Measurements from ENCODE around the gene FAM170B. TPM values are rescaled to one million over a fixed set of nuclear protein-coding genes. Genes with fewer than 3 reads are reported as not detected.

Gene FAM170B
- total and polyA plus RNA-seq, 2 of the 4 experiments (the other 2 are of a cell fraction): not detected

DNA sequence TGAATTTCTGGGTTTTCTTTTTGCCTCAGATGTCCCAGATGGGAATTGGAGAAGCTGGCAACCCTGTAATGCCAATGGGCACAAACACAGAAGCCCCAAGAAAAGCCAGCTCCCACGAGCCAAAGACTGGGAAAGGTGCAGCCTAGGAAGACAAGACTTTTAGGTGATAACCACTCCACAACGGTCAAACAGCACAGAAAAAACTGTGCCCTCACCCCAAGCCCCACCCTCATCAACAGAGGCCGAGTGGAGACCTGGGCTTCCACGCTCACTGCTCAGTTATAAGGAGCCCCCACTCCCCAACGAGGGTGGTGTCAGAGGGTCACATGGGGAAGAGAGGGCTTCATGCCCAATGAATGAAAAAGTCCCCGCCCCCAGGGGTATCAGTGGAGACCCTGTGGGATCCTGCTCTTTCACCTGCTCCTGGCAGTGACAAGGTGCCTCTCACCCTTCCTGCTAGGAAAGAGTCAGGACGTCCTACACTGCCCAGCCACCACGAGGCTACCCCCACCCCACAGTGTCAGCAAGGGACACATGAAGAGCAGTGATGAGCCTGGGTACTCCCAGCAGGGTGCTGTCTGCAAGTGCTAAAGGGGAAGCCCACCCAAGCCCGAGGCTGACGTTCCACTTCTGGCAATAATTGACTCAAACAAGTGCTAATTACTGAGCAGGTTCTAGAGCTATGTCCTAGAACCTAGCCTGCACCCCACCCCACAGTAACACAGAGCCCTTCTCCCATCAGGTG, 46.0 kb upstream of the FAM170B start:
- Histone ChIP-seq H2BK15ac (ENCODE audit: low read depth, low read length) (no peak overlapping the region), H3K56ac (ENCODE audit: extremely low read depth, insufficient read depth, low read length) (no peak overlapping the region), H3K36me3 (ENCODE audit: control insufficient read depth, insufficient read depth, low read length) (no peaks in the 10 kb centered on the region), H3K79me1 (ENCODE audit: low read depth in 1 of 2, low read length in 2 of 2) (no peaks in the 10 kb centered on the region), H3K27me3 (ENCODE audit: control insufficient read depth, insufficient read depth, low read length) (no peaks in the 10 kb centered on the region), H2AFZ (replicated peaks; ENCODE audit: low read length, poor library complexity) (no peak overlapping the region), H3K18ac (ENCODE audit: low read depth, low read length) (no peak overlapping the region), H3K27ac (ENCODE audit: insufficient read depth, low read length) (no peak overlapping the region), H3K14ac (replicated peaks; ENCODE audit: low read depth, low read length) (no peak overlapping the region), H2AK9ac (replicated peaks; ENCODE audit: low read depth, low read length, poor library complexity) (no peak overlapping the region), H4K20me1 (ENCODE audit: insufficient read depth, low read length) (no peaks in the 10 kb centered on the region), H3K4ac (ENCODE audit: low read depth, low read length) (no peak overlapping the region; the same call in 1 of the 2 replicates), H2BK20ac (ENCODE audit: low read depth, low read length) (no peak overlapping the region), H2BK120ac (ENCODE audit: low read depth, low read length) (no peak overlapping the region), H3K9ac (ENCODE audit: low read depth, low read length) (no peak overlapping the region), H3K9me1 (ENCODE audit: insufficient read depth, low read length) (peaks cover 25% of the 10 kb centered on the region), H2BK5ac (ENCODE audit: low read depth, low read length, poor library complexity, severe bottlenecking) (no peak overlapping the region), H3K23ac (ENCODE audit: low read depth, low read length) (no peak overlapping the region), H3K4me3 (ENCODE audit: insufficient read depth, low read depth, low read length) (no peak overlapping the region), H4K8ac (ENCODE audit: low read depth in 2 of 2, low read length in 2 of 2) (no peak overlapping the region), H3K4me1 (ENCODE audit: control insufficient read depth, insufficient read depth, low read length) (peaks cover 14% of the 10 kb centered on the region), H4K91ac (ENCODE audit: insufficient read depth, low read depth, low read length) (no peak overlapping the region), H3K9me3 (ENCODE audit: control insufficient read depth, insufficient read depth, low read length) (no peaks in the 10 kb centered on the region), H4K5ac (ENCODE audit: low read depth, low read length) (no peak overlapping the region), H2AK5ac (ENCODE audit: low read depth, low read length) (no peak overlapping the region), H3K4me2 (ENCODE audit: low read depth, low read length) (no peak overlapping the region)
- BruUV-seq (replicated peaks): no TSS peak
- in situ Hi-C loops (cut with MboI; ENCODE audit: low sequenced_read_pairs) (no loop called here), dilution Hi-C loops (cut with HindIII; ENCODE audit: low sequenced_read_pairs, unreplicated experiment) (no loop called here), intact Hi-C loops (cut with micrococcal nuclease) (no loop called here)
- ATAC-seq (ENCODE audit: low read depth) (no peak), DNase-seq (no peak)
- POLR2A ChIA-PET (ENCODE audit: unreplicated experiment): no interaction called here
- CTCF ChIA-PET: interaction anchor here (1.1 kb wide), 1 partner anchor 170 kb away, joined by 4 read pairs; no protein-coding TSS in a partner anchor
- WGBS, 2 experiments (ENCODE audit: extremely low coverage in 2 of 2, insufficient read length in 1 of 2): 88% methylated on average over 3 of the region's 10 CpGs; no CpG with 5 or more reads in 1 of the 2 experiments
- TF ChIP-seq RCOR1 (IDR thresholded peaks at IDR 0.05; ENCODE audit: insufficient replicate concordance, low read length) (no peak), CHD1 (IDR thresholded peaks at IDR 0.05; ENCODE audit: low read depth, low read length) (no peak), SMC3 (IDR thresholded peaks at IDR 0.05; ENCODE audit: low read depth, low read length) (no peak), RAD21 (IDR thresholded peaks at IDR 0.05; ENCODE audit: low read length) (no peak), MXI1 (IDR thresholded peaks at IDR 0.05; ENCODE audit: borderline replicate concordance, low read depth, low read length) (no peak), NFE2L2 (IDR thresholded peaks at IDR 0.05; ENCODE audit: low read depth, low read length) (no peak), POLR2A (IDR thresholded peaks at IDR 0.05; ENCODE audit: low read depth, low read length) (no peak), RFX5 (IDR thresholded peaks at IDR 0.05; ENCODE audit: low read depth, low read length) (no peak), BHLHE40 (IDR thresholded peaks at IDR 0.05; ENCODE audit: low read depth, low read length) (no peak), MAFK (IDR thresholded peaks at IDR 0.05; ENCODE audit: low read depth, low read length) (no peak), MAZ (IDR thresholded peaks at IDR 0.05; ENCODE audit: borderline replicate concordance, low read depth, low read length) (no peak), FOS (IDR thresholded peaks at IDR 0.05; ENCODE audit: low read depth, low read length) (no peak), CEBPB (IDR thresholded peaks at IDR 0.05; ENCODE audit: low read depth, low read length) (no peak)
- TF ChIP-seq, protein P1, sequence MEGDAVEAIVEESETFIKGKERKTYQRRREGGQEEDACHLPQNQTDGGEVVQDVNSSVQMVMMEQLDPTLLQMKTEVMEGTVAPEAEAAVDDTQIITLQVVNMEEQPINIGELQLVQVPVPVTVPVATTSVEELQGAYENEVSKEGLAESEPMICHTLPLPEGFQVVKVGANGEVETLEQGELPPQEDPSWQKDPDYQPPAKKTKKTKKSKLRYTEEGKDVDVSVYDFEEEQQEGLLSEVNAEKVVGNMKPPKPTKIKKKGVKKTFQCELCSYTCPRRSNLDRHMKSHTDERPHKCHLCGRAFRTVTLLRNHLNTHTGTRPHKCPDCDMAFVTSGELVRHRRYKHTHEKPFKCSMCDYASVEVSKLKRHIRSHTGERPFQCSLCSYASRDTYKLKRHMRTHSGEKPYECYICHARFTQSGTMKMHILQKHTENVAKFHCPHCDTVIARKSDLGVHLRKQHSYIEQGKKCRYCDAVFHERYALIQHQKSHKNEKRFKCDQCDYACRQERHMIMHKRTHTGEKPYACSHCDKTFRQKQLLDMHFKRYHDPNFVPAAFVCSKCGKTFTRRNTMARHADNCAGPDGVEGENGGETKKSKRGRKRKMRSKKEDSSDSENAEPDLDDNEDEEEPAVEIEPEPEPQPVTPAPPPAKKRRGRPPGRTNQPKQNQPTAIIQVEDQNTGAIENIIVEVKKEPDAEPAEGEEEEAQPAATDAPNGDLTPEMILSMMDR (conservative IDR thresholded peaks at IDR 0.05; ENCODE audit: low read depth, low read length): no peak
- TF ChIP-seq, protein P2, sequence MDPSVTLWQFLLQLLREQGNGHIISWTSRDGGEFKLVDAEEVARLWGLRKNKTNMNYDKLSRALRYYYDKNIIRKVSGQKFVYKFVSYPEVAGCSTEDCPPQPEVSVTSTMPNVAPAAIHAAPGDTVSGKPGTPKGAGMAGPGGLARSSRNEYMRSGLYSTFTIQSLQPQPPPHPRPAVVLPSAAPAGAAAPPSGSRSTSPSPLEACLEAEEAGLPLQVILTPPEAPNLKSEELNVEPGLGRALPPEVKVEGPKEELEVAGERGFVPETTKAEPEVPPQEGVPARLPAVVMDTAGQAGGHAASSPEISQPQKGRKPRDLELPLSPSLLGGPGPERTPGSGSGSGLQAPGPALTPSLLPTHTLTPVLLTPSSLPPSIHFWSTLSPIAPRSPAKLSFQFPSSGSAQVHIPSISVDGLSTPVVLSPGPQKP (IDR thresholded peaks at IDR 0.05; ENCODE audit: borderline replicate concordance, low read depth, low read length): no peak
- TF ChIP-seq, protein P3, sequence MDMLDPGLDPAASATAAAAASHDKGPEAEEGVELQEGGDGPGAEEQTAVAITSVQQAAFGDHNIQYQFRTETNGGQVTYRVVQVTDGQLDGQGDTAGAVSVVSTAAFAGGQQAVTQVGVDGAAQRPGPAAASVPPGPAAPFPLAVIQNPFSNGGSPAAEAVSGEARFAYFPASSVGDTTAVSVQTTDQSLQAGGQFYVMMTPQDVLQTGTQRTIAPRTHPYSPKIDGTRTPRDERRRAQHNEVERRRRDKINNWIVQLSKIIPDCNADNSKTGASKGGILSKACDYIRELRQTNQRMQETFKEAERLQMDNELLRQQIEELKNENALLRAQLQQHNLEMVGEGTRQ (IDR thresholded peaks at IDR 0.05; ENCODE audit: low read depth, low read length): no peak

Measured in IMR-90 (cell line).